ENCODE data around the gene A3GALT2. TPM values are rescaled to one million over a fixed set of nuclear protein-coding genes. Genes with fewer than 3 reads are reported as not detected.

The A3GALT2 gene
- total RNA-seq, 1 donor from 2014 or later = not detected

DNA sequence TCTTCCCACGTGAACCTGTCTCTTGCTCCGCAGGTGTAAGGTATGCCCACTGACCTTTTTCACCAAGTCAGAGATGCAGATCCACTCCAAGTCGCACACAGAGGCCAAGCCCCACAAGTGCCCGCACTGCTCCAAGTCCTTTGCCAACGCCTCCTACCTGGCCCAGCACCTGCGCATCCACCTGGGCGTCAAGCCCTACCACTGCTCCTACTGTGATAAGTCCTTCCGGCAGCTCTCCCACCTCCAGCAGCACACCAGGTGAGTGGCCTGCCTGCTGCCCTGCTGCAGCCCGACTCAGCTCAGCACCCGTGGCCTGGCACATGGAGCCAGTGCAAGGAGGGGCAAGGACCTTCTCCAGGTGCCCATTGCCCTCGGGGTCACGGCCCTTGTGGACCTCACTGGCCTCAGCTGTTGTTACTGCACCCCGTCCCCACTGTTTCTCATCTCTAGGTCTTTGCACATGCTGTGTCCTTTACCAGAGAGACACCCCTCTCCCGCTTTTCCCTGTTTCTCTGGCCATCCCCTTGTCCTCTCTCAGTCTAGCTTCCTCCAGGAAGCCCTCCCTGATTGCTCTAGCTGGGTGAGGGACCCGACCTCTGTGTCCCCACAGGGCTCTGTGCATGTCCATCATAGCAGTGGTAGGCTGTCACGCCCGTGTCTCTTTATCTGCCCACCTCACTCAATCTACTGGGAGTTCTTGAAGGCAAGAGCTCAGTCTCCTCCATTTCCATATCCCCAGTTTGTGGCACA lies 39.2 kb downstream of the A3GALT2 start:
- TF ChIP-seq, protein P1, sequence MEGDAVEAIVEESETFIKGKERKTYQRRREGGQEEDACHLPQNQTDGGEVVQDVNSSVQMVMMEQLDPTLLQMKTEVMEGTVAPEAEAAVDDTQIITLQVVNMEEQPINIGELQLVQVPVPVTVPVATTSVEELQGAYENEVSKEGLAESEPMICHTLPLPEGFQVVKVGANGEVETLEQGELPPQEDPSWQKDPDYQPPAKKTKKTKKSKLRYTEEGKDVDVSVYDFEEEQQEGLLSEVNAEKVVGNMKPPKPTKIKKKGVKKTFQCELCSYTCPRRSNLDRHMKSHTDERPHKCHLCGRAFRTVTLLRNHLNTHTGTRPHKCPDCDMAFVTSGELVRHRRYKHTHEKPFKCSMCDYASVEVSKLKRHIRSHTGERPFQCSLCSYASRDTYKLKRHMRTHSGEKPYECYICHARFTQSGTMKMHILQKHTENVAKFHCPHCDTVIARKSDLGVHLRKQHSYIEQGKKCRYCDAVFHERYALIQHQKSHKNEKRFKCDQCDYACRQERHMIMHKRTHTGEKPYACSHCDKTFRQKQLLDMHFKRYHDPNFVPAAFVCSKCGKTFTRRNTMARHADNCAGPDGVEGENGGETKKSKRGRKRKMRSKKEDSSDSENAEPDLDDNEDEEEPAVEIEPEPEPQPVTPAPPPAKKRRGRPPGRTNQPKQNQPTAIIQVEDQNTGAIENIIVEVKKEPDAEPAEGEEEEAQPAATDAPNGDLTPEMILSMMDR (conservative IDR thresholded peaks at IDR 0.05; ENCODE audit: low read depth, low read length) = no peak
- DNase-seq (ENCODE audit: low read depth) = no peak
- H3K4me3 ChIP-seq (ENCODE audit: low read depth, low read length) = no peak overlapping the region

DNA sequence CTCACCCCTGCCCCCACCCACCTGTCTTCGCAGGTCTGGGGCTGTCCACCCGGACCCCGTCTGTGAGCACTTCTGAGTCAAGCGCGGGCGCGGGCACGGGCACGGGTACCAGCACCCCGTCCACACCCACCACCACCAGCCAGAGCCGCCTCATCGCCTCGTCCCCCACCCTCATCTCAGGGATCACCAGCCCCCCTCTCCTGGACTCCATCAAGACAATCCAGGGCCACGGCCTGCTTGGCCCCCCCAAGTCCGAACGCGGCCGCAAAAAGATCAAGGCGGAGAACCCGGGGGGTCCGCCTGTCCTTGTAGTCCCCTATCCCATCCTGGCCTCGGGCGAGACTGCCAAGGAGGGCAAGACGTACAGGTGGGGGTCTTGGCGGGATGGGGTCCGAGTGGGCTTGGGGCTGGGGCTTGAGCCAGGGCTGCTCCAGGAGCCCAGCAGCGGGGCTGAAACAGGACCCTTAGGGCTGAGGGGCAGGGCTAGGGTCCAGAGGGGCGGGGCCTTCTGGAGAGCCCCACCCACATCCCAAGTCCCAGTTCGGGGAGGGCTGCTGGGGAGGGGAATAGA lies 40.7 kb downstream of the A3GALT2 start:
- H3K4me3 ChIP-seq (ENCODE audit: low read depth, low read length) = no peak overlapping the region
- TF ChIP-seq, protein P1 (conservative IDR thresholded peaks at IDR 0.05; ENCODE audit: low read depth, low read length) = no peak
- no peak for DNase-seq (ENCODE audit: low read depth)

DNA sequence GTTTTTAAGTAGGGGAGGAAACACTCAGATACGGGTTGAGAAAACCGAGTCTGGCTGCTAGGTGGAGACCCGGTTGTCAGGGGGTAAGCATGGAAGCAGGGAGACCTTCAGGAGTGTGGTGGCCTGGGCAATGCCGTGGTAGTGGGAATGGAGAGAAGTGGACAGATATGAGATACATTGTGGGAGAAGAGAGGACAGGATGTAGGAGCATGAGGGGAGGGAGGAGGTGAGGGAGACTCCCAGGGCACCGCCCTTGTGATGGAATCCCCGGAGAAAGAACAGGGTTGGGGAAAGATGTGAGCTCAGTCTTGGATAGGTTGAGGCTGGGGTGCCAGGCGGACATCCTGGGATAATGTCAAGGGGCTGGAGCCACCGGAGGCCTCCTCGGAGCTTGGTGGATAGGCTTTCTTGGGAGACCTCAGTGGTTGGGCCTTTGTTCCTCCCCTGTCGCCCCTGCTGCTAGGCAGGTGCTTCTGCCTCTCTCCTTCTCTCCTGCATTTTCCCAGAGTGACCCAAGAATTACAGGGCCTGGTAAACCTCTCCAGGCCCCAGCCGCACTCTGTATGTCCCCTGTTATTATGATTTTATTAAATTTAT lies 43.3 kb downstream of the A3GALT2 start:
- no peak overlapping the region for H3K4me3 ChIP-seq (ENCODE audit: low read depth, low read length)
- DNase-seq (ENCODE audit: low read depth) = no peak
- TF ChIP-seq, protein P1 (conservative IDR thresholded peaks at IDR 0.05; ENCODE audit: low read depth, low read length) = no peak

DNA sequence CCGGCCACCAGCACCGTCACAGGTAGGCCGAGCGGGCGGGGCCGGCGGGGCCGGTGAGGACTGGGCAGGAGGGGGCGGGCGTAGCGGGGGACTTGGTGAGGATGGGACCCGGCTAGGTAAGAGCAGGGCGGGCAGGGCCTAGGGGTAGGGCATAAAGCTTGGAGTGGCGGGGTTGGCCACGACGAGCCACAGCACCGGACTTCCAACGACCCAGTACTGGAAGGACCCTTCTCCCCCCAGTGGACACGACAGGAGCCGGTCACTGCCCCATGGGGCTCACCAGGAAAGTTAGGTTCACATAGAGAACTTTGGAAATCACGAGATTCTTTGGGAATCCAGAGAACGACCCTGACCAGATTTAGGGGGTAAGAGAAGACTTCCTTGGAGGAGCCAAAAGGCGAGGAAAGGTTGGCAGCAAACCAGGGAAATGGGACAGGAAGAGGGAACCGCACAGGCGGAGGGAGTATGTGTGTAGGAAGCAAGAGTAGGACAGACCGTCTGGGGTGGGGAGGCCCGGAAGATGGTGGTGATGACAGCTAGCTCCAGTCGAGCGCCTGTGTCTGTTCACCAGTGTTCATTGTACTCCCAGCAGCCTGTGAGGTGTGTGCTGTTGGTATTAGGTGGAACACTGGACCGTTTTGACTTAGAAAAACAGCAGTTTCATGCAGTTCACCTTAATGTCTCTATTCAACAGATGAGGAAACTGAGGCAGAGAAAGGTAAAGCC lies 44.2 kb downstream of the A3GALT2 start:
- DNase-seq (ENCODE audit: low read depth) = no peak
- TF ChIP-seq, protein P1 (conservative IDR thresholded peaks at IDR 0.05; ENCODE audit: low read depth, low read length) = no peak
- H3K4me3 ChIP-seq (ENCODE audit: low read depth, low read length) = no peak overlapping the region

DNA sequence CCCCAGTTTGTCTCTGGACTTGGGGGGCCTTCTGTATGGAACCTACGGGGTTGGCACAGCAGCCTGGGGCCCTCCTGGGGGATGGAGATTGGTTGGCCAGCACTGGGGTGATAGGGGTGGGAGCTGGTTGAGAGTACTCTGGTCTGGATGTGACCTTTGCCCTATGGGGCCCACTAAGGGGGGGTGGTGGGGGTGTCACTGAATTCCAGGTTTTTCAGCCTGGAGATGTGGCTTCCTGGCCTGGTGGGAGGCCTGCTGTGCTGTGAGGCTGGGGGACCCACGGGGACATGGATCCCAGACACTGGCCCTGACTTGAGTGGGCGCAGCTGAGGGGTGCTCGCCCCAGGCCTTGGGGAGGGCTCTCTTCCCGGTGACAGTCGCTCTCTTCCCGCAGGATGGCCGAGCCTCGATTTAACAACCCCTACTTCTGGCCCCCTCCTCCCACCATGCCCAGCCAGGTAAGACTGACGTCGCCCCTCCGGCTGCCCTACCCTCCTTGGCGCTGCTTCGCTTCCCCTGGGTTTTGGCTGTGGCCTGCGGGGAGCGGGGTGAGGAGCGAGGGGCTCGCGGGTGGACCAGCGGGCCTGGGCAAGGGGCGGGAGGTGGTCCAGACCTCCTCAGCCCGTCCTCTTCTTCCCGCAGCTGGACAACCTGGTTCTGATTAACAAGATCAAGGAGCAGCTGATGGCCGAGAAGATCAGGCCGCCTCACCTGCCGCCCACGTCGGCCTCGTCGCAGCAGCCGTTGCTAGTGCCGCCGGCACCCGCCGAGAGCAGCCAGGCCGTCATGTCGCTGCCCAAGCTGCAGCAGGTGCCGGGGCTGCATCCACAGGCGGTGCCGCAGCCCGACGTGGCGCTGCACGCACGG lies 45.0 kb downstream of the A3GALT2 start:
- no peak overlapping the region for H3K4me3 ChIP-seq (ENCODE audit: low read depth, low read length)
- TF ChIP-seq, protein P1 (conservative IDR thresholded peaks at IDR 0.05; ENCODE audit: low read depth, low read length) = no peak
- DNase-seq (ENCODE audit: low read depth) = no peak

DNA sequence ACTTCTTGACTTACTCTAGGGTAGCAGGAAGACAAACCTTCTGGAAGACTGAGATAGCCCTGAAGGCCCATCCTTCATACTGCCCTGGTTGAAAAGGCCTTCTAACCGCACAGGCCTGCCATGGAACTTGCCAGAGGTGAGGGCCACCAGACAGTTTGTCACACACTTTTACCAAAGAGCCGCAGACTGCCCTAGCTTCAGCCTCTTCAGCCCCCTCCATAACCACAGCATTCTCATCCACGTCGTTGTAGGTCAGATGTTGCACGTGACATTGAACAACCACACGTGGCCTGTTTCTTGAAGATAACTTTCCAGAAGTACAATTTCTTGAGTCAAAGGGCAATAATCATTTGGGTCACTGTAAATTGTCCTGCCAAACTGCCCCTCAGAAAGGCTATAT lies 45.7 kb downstream of the A3GALT2 start:
- DNase-seq (ENCODE audit: low read depth) = no peak
- H3K4me3 ChIP-seq (ENCODE audit: low read depth, low read length) = no peak overlapping the region
- TF ChIP-seq, protein P1 (conservative IDR thresholded peaks at IDR 0.05; ENCODE audit: low read depth, low read length) = no peak
